ENCODE data around the gene USP14.

Gene USP14

DNA sequence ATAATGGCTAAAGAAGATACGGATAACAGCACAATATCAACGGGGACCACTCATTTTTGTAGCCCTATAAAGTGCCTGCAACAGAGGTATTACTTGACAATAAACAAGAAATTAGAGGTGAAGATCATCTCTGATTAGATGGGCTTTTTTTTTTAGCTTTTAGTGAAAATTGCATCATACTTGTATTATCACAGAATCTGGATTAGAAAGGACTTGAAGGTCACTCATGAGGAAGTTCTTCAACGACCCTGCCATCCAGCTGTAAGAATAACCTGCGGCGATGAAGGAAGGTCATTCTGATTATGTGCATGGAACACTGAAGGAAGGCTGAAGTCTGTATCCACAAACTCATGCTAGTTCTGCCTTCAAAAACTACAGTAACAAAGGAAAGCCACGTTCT is 69.0 kb downstream of the USP14 start:
- H3K4me2 ChIP-seq (ENCODE audit: low read length), result no peak overlapping the region
- no peaks in the 10 kb centered on the region for H3K4me1 ChIP-seq (ENCODE audit: control insufficient read depth in 1 of 2, insufficient read depth in 2 of 2, low read length in 2 of 2)
- no peak overlapping the region for H3K9ac ChIP-seq (ENCODE audit: low read length)
- no peaks in the 10 kb centered on the region for H3K79me1 ChIP-seq (ENCODE audit: low read length)
- H3K14ac ChIP-seq (ENCODE audit: low read length), result no peak overlapping the region
- no peak overlapping the region for H4K12ac ChIP-seq (ENCODE audit: low read depth, low read length)
- H4K91ac ChIP-seq (ENCODE audit: low read depth, low read length), result no peak overlapping the region
- no peak overlapping the region for H2BK12ac ChIP-seq (ENCODE audit: low read length)
- no peak overlapping the region for H2AFZ ChIP-seq (ENCODE audit: insufficient read depth, low read length, poor library complexity)
- DNase-seq, result no peak
- no peak overlapping the region for H3K27ac ChIP-seq (ENCODE audit: low read depth, low read length)
- no peak overlapping the region for H3K4ac ChIP-seq (ENCODE audit: low read depth, low read length)
- H2AK5ac ChIP-seq (ENCODE audit: low read length), result no peak overlapping the region
- H3K23ac ChIP-seq (ENCODE audit: low read length), result no peak overlapping the region
- H3K27me3 ChIP-seq (ENCODE audit: insufficient read depth, low read length), result no peaks in the 10 kb centered on the region
- no peak overlapping the region for H3K18ac ChIP-seq (ENCODE audit: low read length)
- H3K79me2 ChIP-seq (ENCODE audit: control insufficient read depth, insufficient read depth, low read length, poor library complexity), result no peaks in the 10 kb centered on the region
- WGBS (ENCODE audit: extremely low coverage, insufficient coverage, insufficient read length), result no CpG with 5 or more reads among the region's 6 CpGs
- no peak overlapping the region for H3K4me3 ChIP-seq (ENCODE audit: low read depth, low read length)
- no peak overlapping the region for H2BK5ac ChIP-seq (ENCODE audit: low read depth, low read length, poor library complexity)
- peaks cover 2 to 3% of the 10 kb centered on the region in 2 experiments for H3K36me3 ChIP-seq (ENCODE audit: control insufficient read depth in 1 of 2, insufficient read depth in 2 of 2, low read length in 2 of 2)
- no peaks in the 10 kb centered on the region for H3K9me3 ChIP-seq (ENCODE audit: insufficient read depth, low read depth, low read length)
- H4K8ac ChIP-seq (ENCODE audit: low read depth, low read length), result no peak overlapping the region
- H2BK120ac ChIP-seq (ENCODE audit: insufficient read depth, low read length, poor library complexity), result no peak overlapping the region

DNA sequence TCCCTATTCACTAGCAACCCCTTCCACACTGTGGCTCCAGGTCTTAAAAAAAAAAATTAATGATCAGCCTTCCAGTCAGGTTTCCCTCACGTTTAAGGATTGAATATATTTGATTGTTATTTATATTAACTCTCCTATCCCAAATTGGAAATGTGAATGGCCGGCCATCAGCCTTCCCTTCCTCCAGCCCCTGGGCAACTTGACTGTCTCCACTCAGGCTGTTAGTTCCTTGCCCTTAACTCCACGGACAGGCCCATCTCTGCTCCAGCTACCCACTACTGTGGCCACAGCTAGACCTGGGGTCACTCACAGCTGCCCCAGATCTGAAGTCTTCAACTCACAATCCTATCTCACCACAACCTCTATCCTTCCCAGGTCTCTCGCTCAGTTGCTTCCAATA is 69.5 kb downstream of the USP14 start:
- no peak overlapping the region for H3K18ac ChIP-seq (ENCODE audit: low read length)
- no peak overlapping the region for H2BK120ac ChIP-seq (ENCODE audit: insufficient read depth, low read length, poor library complexity)
- H2AK5ac ChIP-seq (ENCODE audit: low read length), result no peak overlapping the region
- no peaks in the 10 kb centered on the region for H3K79me1 ChIP-seq (ENCODE audit: low read length)
- no peak overlapping the region for H3K14ac ChIP-seq (ENCODE audit: low read length)
- H3K4me1 ChIP-seq (ENCODE audit: control insufficient read depth in 1 of 2, insufficient read depth in 2 of 2, low read length in 2 of 2), result no peaks in the 10 kb centered on the region
- H2BK12ac ChIP-seq (ENCODE audit: low read length), result no peak overlapping the region
- DNase-seq, result no peak
- no peak overlapping the region for H3K4ac ChIP-seq (ENCODE audit: low read depth, low read length)
- no peak overlapping the region for H2AFZ ChIP-seq (ENCODE audit: insufficient read depth, low read length, poor library complexity)
- no peak overlapping the region for H4K91ac ChIP-seq (ENCODE audit: low read depth, low read length)
- no peaks in the 10 kb centered on the region for H3K27me3 ChIP-seq (ENCODE audit: insufficient read depth, low read length)
- H4K12ac ChIP-seq (ENCODE audit: low read depth, low read length), result peak overlapping the region; percentile 47
- H4K8ac ChIP-seq (ENCODE audit: low read depth, low read length), result no peak overlapping the region
- H3K4me3 ChIP-seq (ENCODE audit: low read depth, low read length), result no peak overlapping the region
- H3K9ac ChIP-seq (ENCODE audit: low read length), result no peak overlapping the region
- H3K79me2 ChIP-seq (ENCODE audit: control insufficient read depth, insufficient read depth, low read length, poor library complexity), result no peaks in the 10 kb centered on the region
- no peak overlapping the region for H3K23ac ChIP-seq (ENCODE audit: low read length)
- no peak overlapping the region for H3K4me2 ChIP-seq (ENCODE audit: low read length)
- peaks cover 2 to 3% of the 10 kb centered on the region in 2 experiments for H3K36me3 ChIP-seq (ENCODE audit: control insufficient read depth in 1 of 2, insufficient read depth in 2 of 2, low read length in 2 of 2)
- no peak overlapping the region for H2BK5ac ChIP-seq (ENCODE audit: low read depth, low read length, poor library complexity)
- H3K9me3 ChIP-seq (ENCODE audit: insufficient read depth, low read depth, low read length), result no peaks in the 10 kb centered on the region
- H3K27ac ChIP-seq (ENCODE audit: low read depth, low read length), result no peak overlapping the region
- WGBS (ENCODE audit: extremely low coverage, insufficient coverage, insufficient read length), result no CpG with 5 or more reads among the region's 4 CpGs

DNA sequence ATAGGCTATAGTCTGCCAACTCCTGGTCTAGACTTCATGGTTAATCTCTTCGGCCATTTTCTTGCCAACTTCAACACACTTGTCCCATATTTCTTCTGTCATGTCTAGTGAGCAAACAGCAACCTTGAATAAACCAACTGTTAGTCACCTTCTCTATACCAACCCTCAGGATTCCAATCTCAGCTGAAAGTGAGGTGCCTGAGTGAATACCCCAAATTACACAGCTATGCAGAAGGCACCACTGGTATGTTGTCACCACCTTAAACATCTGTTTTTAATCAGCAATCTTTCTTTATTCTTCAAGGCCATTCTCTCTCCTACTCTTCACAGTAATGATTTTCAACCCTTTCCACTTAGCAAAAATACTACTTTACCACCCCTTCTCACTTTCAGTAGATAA is 70.2 kb downstream of the USP14 start:
- Histone ChIP-seq H3K4me3 (ENCODE audit: low read depth, low read length) (no peak overlapping the region), H2BK120ac (ENCODE audit: insufficient read depth, low read length, poor library complexity) (no peak overlapping the region), H3K14ac (ENCODE audit: low read length) (no peak overlapping the region), H3K36me3 (ENCODE audit: control insufficient read depth in 1 of 2, insufficient read depth in 2 of 2, low read length in 2 of 2) (peaks cover 2 to 3% of the 10 kb centered on the region in 2 experiments), H3K4me1 (ENCODE audit: control insufficient read depth in 1 of 2, insufficient read depth in 2 of 2, low read length in 2 of 2) (no peaks in the 10 kb centered on the region), H3K9ac (ENCODE audit: low read length) (no peak overlapping the region), H2BK5ac (ENCODE audit: low read depth, low read length, poor library complexity) (no peak overlapping the region), H3K4me2 (ENCODE audit: low read length) (no peak overlapping the region), H2AK5ac (ENCODE audit: low read length) (no peak overlapping the region), H3K4ac (ENCODE audit: low read depth, low read length) (no peak overlapping the region), H3K79me2 (ENCODE audit: control insufficient read depth, insufficient read depth, low read length, poor library complexity) (no peaks in the 10 kb centered on the region), H2AFZ (ENCODE audit: insufficient read depth, low read length, poor library complexity) (no peak overlapping the region), H2BK12ac (ENCODE audit: low read length) (no peak overlapping the region), H3K79me1 (ENCODE audit: low read length) (no peaks in the 10 kb centered on the region), H3K27me3 (ENCODE audit: insufficient read depth, low read length) (no peaks in the 10 kb centered on the region), H4K12ac (ENCODE audit: low read depth, low read length) (no peak overlapping the region), H3K9me3 (ENCODE audit: insufficient read depth, low read depth, low read length) (no peaks in the 10 kb centered on the region), H4K8ac (ENCODE audit: low read depth, low read length) (no peak overlapping the region), H3K18ac (ENCODE audit: low read length) (no peak overlapping the region), H3K23ac (ENCODE audit: low read length) (no peak overlapping the region), H4K91ac (ENCODE audit: low read depth, low read length) (no peak overlapping the region), H3K27ac (ENCODE audit: low read depth, low read length) (no peak overlapping the region)
- no CpG with 5 or more reads among the region's 1 CpG for WGBS (ENCODE audit: extremely low coverage, insufficient coverage, insufficient read length)
- no peak for DNase-seq

DNA sequence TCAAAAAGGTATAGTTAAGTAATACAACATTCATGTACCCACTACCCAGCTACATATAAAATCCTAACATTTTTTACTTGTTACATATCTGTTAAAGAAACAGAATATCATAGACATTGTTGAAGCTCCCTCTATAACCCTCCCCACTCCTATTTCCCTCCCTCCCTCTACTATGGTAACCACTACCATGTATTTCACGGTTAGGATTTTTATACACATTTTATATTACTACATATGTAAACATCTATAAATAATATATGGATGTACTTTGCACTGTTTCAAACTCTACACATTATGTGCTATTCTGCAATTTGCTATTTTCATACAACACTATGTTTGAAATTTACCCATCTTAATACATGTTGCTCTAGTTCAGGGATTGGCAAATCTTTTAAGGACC is 73.2 kb downstream of the USP14 start:
- H3K4me1 ChIP-seq (ENCODE audit: control insufficient read depth in 1 of 2, insufficient read depth in 2 of 2, low read length in 2 of 2), result no peaks in the 10 kb centered on the region
- H2AK5ac ChIP-seq (ENCODE audit: low read length), result no peak overlapping the region
- H3K14ac ChIP-seq (ENCODE audit: low read length), result no peak overlapping the region
- H3K18ac ChIP-seq (ENCODE audit: low read length), result no peak overlapping the region
- no peak overlapping the region for H4K8ac ChIP-seq (ENCODE audit: low read depth, low read length)
- WGBS (ENCODE audit: extremely low coverage, insufficient coverage, insufficient read length), result no CpG with 5 or more reads among the region's 1 CpG
- H3K4me3 ChIP-seq (ENCODE audit: low read depth, low read length), result no peak overlapping the region
- H2BK12ac ChIP-seq (ENCODE audit: low read length), result no peak overlapping the region
- no peak overlapping the region for H2BK120ac ChIP-seq (ENCODE audit: insufficient read depth, low read length, poor library complexity)
- H3K4me2 ChIP-seq (ENCODE audit: low read length), result no peak overlapping the region
- H4K12ac ChIP-seq (ENCODE audit: low read depth, low read length), result no peak overlapping the region
- H3K9ac ChIP-seq (ENCODE audit: low read length), result no peak overlapping the region
- no peaks in the 10 kb centered on the region for H3K9me3 ChIP-seq (ENCODE audit: insufficient read depth, low read depth, low read length)
- H3K79me2 ChIP-seq (ENCODE audit: control insufficient read depth, insufficient read depth, low read length, poor library complexity), result no peaks in the 10 kb centered on the region
- no peaks in the 10 kb centered on the region for H3K27me3 ChIP-seq (ENCODE audit: insufficient read depth, low read length)
- no peak overlapping the region for H4K91ac ChIP-seq (ENCODE audit: low read depth, low read length)
- H3K79me1 ChIP-seq (ENCODE audit: low read length), result no peaks in the 10 kb centered on the region
- peaks cover 0 to 3% of the 10 kb centered on the region in 2 experiments for H3K36me3 ChIP-seq (ENCODE audit: control insufficient read depth in 1 of 2, insufficient read depth in 2 of 2, low read length in 2 of 2)
- no peak for DNase-seq
- no peak overlapping the region for H3K23ac ChIP-seq (ENCODE audit: low read length)
- H2BK5ac ChIP-seq (ENCODE audit: low read depth, low read length, poor library complexity), result no peak overlapping the region
- H3K4ac ChIP-seq (ENCODE audit: low read depth, low read length), result no peak overlapping the region
- H3K27ac ChIP-seq (ENCODE audit: low read depth, low read length), result no peak overlapping the region
- H2AFZ ChIP-seq (ENCODE audit: insufficient read depth, low read length, poor library complexity), result no peak overlapping the region

Measured in trophoblast cell (in vitro differentiated cells and primary cell).